Measurements from ENCODE around the gene HDAC9.

The HDAC9 gene

DNA sequence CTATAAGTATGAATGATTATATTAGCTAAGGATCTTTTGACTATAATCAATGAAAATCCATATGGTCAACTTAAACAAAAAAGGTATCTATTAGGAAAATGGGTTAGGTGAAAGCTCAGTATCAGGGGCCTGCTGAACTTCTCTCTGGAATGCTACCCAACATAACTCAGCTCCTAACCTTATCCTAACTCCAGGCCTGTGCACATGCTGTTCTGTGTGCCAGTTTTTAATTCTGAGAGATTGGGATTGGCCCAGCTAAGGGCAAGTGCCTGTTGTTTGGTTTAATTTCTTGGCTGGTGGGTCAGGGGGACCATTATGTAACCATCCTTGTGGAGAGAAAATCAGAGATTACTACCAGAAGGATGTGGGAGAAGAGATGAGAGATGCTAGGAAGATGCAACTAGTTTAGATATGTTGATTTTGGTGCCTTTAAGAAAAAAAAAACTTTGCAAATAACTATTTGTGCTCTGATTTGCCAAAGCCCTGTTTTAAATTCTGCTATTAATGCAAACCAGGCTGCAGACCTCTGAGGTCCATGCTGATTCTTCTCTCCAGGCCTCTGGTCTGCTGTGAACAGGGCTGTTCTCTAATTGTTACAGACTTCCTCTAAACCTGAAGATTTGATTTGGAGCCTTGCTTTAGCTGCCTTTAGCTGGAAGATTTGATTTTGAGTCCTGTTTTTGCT is 23.9 kb upstream of the HDAC9 start:
- no peak overlapping the region for H3K4me3 ChIP-seq (ENCODE audit: low read depth, low read length)
- in situ Hi-C loops (cut with HindIII; ENCODE audit: low sequenced_read_pairs): no loop called here
- TF ChIP-seq, protein P1, sequence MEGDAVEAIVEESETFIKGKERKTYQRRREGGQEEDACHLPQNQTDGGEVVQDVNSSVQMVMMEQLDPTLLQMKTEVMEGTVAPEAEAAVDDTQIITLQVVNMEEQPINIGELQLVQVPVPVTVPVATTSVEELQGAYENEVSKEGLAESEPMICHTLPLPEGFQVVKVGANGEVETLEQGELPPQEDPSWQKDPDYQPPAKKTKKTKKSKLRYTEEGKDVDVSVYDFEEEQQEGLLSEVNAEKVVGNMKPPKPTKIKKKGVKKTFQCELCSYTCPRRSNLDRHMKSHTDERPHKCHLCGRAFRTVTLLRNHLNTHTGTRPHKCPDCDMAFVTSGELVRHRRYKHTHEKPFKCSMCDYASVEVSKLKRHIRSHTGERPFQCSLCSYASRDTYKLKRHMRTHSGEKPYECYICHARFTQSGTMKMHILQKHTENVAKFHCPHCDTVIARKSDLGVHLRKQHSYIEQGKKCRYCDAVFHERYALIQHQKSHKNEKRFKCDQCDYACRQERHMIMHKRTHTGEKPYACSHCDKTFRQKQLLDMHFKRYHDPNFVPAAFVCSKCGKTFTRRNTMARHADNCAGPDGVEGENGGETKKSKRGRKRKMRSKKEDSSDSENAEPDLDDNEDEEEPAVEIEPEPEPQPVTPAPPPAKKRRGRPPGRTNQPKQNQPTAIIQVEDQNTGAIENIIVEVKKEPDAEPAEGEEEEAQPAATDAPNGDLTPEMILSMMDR (IDR thresholded peaks at IDR 0.05; ENCODE audit: low read depth, low read length): no peak
- no peak for DNase-seq (ENCODE audit: low read depth, low spot score)

GRCh38 chr7:18472161-18472483 is 23.4 kb upstream of the HDAC9 start:
- in situ Hi-C loops (cut with HindIII; ENCODE audit: low sequenced_read_pairs): no loop called here
- TF ChIP-seq, protein P1 (IDR thresholded peaks at IDR 0.05; ENCODE audit: low read depth, low read length): no peak
- no peak for DNase-seq (ENCODE audit: low read depth, low spot score)
- H3K4me3 ChIP-seq (ENCODE audit: low read depth, low read length): no peak overlapping the region

- TF ChIP-seq, protein P1 (IDR thresholded peaks at IDR 0.05; ENCODE audit: low read depth, low read length): no peak
- no peak for DNase-seq (ENCODE audit: low read depth, low spot score)
- in situ Hi-C loops (cut with HindIII; ENCODE audit: low sequenced_read_pairs): no loop called here
- no peak overlapping the region for H3K4me3 ChIP-seq (ENCODE audit: low read depth, low read length)
Observed at GRCh38 chr7:18473119-18473518, 22.4 kb upstream of the HDAC9 start.

- TF ChIP-seq, protein P1 (IDR thresholded peaks at IDR 0.05; ENCODE audit: low read depth, low read length): no peak
- in situ Hi-C loops (cut with HindIII; ENCODE audit: low sequenced_read_pairs): no loop called here
- no peak for DNase-seq (ENCODE audit: low read depth, low spot score)
- H3K4me3 ChIP-seq (ENCODE audit: low read depth, low read length): no peak overlapping the region
Observed at GRCh38 chr7:18474944-18475343, 20.6 kb upstream of the HDAC9 start.

- TF ChIP-seq, protein P1 (IDR thresholded peaks at IDR 0.05; ENCODE audit: low read depth, low read length): no peak
- in situ Hi-C loops (cut with HindIII; ENCODE audit: low sequenced_read_pairs): no loop called here
- no peak overlapping the region for H3K4me3 ChIP-seq (ENCODE audit: low read depth, low read length)
- DNase-seq (ENCODE audit: low read depth, low spot score): no peak
Observed at GRCh38 chr7:18475488-18475887, 20.1 kb upstream of the HDAC9 start.

DNA sequence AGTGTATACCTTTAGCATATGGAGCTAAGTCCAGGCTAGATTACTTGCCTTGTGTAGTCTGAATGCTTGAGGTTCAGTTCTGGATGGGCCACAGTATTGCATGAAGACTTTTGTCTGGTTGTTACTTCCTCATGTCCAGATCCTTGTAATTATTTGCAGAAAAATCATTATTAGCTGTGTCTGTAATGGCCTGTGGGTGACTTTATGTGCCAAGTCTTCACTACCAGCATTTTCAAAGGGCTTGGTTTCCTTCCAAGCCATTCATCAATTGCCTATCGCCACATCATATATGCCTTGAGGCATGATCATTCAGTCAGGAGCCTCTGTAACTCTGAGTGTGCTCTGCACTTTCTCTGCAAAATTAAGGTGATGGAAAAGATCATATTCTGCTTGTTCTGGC is 13.8 kb upstream of the HDAC9 start:
- TF ChIP-seq, protein P1 (IDR thresholded peaks at IDR 0.05; ENCODE audit: low read depth, low read length): no peak
- DNase-seq (ENCODE audit: low read depth, low spot score): no peak
- in situ Hi-C loops (cut with HindIII; ENCODE audit: low sequenced_read_pairs): no loop called here
- H3K4me3 ChIP-seq (ENCODE audit: low read depth, low read length): no peak overlapping the region

All from astrocyte of the spinal cord (primary cell).